GM20431 (cell line): ENCODE measurements around the gene F13A1.

ENCODE experiments used
- in situ Hi-C: fragments of 300-500 bp; cut with MseI, MboI; formaldehyde crosslinking; loops from one replicate; pipeline ENCODE4 v1.15.0; 2020; ENCODE audit warnings: low sequenced_read_pairs; ENCODE audit not compliant: unreplicated experiment

F13A1 gene

GRCh38 chr6:6319952-6320811 lies at the start of gene F13A1:
TSS of gene F13A1 (minus strand) at chr6:6320662. CDS start at chr6:6318664, 1,998 bp downstream.
- in situ Hi-C loops: no loop called here

- in situ Hi-C loops: no loop called here
These were observed 48.2 kb upstream of the F13A1 start for GRCh38 chr6:6368684-6369052.

DNA sequence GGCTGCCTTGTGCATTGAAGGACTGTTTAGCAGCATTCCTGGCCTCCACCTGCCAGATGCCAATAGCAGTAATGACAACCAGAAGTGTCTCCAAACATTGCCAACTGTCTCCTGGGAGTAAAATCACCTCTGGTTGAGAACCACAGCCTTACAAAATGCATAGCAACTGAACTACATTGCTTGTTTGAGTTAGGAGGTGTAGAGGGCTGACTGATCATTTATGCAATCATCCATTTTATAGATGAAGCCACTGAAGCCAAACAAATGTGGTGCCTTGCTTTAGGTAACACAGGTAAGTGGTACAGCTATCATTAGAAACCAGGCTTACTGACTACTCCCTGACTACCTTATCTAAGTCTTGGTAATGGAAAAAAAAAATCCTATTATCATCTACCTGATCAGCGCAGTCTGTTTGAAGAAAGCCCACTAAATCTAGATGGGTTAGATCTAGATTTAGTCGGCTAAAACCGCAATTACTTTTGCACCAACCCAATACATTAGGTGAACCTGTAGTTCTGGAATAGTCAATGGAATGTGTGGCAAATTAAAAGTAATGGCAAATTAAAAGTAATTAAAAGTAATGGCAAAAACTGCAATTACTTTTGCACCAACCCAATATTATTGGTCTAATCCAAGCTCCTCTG lies 47.7 kb upstream of the F13A1 start:
- in situ Hi-C loops: no loop called here

GRCh38 chr6:6366803-6367202 lies 46.3 kb upstream of the F13A1 start:
- in situ Hi-C loops: no loop called here

DNA sequence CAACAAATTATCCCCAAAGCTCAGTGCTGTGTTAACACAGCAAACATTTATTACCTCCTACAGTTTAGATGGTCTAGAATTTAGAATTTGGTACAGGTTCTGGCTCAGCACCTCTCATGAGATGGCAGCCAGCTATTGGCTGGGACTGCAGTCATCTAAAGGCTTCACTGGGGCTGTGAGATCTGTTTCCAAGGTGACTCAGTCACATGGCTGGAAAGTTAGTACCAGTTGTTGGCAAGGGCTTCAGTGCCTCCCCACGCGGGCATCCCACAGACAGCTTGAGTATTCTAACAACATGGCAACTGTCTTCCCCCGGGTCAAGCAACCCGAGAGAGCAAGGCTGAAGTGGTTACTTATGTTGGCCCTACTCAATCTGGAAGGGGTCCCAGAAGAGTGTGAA lies 44.8 kb upstream of the F13A1 start:
- in situ Hi-C loops: no loop called here

DNA sequence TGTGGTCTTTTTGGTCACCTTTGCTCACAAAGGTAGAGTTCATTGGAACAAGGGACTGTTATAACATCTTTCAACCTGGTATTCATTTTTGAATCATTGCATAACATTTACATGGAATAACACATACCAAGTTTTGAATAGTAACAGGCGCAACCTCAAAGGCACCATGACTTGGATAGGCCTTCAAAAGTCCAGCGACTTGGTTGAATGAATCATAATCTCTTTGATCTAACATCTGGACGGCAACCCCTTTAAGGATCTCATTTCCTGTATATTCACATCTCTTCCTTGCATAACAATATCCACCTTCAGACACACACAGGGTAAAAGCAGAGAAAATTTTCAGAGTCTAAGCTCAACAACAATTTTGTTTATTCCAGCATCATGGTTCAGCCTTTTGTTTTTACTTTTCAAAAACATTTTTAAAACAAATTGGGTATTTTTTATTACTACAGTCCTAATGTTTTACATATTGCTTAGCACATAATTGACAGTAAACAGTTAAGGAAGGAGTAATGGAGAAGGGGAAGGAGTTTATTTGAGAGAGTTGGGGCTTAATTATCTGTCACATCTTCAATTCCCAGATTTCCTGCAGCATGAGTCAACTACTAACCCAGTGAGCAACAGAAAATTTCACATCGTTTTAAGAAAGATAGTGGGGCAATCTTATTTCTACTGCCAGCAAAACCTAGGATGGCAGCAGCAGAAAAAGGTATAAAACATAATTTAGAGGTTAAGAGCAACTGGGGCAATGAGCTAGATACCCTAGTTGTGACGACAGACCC lies 41.8 kb upstream of the F13A1 start:
- in situ Hi-C loops: no loop called here

- in situ Hi-C loops: no loop called here
These were observed 37.1 kb upstream of the F13A1 start for GRCh38 chr6:6357530-6357929.

DNA sequence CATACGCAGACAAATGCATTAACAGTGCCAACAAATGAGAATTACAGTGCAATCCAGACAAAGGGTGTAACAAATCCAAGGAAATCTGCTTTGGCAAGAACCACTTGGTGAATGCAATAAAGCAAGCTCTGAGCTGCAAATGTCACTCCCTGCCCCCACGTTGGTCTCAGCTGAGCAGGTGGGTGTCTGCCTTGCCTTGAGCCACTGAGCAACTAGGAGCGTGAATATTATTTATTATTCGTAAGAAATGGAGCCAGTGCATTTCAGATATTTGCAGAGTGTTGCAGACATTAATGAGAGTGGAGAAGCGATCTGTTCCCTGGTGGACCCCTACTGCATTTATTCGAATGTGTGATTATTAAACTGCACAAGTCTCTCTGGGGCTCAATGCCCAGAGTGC lies 36.6 kb upstream of the F13A1 start:
- in situ Hi-C loops: no loop called here

DNA sequence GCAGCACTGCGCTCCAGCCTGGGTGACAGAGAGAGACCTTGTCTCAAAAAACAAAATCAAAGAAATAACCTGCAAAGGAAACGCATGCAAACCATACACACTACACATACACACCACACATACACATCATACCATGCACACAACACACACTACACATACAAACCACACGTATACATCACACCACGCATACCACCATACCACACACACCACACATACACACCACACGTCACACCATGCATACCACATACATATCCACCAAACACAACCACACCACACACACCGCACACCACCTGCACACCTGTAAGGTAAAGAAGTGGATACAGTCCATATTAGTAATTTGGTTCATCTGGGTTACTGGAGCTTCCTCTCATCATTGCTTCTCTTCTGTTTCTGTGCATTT lies 32.3 kb upstream of the F13A1 start:
- in situ Hi-C loops: no loop called here

DNA sequence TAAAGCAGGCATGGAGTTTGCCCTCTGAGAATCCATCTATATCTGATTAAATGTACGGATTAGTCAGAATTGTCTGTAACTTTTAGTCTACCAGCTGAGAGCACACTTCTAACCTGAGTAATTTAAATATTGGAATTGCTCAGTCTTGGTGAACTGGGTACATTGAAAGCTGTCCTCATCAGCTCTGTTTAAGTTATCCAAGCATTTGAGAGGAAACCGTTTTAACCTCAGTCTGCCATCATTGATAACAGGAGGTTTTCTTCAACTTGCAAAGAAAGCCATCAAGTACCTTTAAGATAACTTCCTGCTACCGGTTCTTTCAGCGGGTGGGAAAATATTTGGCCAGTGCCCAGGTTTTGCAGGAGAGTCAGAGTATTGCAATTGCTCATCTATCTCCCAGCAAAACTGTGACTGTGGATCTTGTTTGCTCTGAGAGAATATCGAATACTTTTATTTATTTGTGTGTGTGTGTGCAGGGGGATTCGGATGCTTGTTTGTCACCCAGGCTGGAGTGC lies 31.1 kb upstream of the F13A1 start:
- in situ Hi-C loops: no loop called here

- in situ Hi-C loops: no loop called here
These were observed 30.2 kb upstream of the F13A1 start for GRCh38 chr6:6350696-6351095.

DNA sequence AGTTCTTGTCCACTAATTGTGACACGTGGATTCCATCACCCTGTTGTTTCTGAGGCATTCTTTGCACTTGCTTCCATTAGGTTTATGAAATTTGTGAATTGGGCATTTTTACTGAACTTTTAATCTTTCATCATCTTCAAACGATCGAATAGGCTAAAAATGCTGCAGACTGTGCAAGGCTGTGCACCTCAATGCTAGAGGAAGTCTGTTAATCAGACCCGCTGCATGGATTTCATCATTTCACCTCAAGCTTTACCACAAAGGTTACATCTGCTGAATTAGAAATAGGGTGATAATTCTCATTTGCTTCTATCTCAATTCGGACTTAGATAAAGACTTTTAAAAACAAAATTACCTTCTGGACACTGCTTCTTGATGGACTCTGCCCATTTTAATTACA lies 27.8 kb upstream of the F13A1 start:
- in situ Hi-C loops: no loop called here

GRCh38 chr6:6346427-6347023 lies 26.1 kb upstream of the F13A1 start:
- in situ Hi-C loops: no loop called here

DNA sequence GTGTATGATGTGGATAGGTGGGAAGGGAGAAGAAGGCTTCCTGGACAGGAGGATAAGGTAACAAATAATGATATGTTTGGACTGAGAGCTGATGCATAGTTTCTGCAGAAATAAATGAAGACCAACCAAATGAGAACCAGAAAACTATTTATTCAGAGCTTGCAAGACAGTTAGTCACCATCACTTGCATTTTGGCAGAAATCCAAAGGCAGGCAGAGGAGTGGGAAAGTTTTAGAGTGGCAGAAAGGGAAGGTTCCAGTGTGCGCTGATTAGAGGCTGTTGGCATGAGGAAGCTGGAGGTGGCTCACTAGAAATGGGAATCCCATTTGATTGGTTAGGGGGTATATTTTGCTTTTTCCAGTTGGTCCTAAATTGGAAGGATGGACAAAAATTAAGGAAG lies 13.0 kb upstream of the F13A1 start:
- in situ Hi-C loops: no loop called here

GRCh38 chr6:6332811-6333244 lies 12.4 kb upstream of the F13A1 start:
- in situ Hi-C loops: no loop called here

GRCh38 chr6:6331946-6332601 lies 11.6 kb upstream of the F13A1 start:
- in situ Hi-C loops: no loop called here

- in situ Hi-C loops: no loop called here
These were observed 10.9 kb upstream of the F13A1 start for GRCh38 chr6:6331393-6331792.

GRCh38 chr6:6330407-6330806 lies 9.9 kb upstream of the F13A1 start:
- in situ Hi-C loops: no loop called here

- in situ Hi-C loops: no loop called here
These were observed 8.0 kb upstream of the F13A1 start for GRCh38 chr6:6328451-6328850.

DNA sequence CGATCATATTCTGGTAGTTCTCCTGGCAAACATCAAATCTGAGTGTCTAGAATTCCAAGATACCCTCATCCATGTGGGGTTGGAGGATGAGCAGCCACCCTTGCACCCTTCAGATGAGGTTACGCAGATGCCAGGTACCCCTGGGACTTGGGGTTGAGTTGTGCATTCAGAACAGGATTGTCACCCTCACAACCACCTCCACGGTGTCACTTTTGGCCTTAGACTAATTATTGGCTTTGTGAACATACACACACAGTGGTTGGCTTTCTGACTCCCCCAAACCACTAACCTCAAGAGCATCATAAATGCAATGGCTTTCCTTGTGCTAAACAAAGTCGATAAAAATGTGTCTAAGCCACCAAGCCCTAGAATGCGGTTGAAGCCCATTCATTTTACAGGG lies 2.9 kb upstream of the F13A1 start:
- in situ Hi-C loops: no loop called here
